ENCODE measurements around the gene SLC17A4.
"Not testable (repeated sequence)": the region's sequence is repeated elsewhere in the genome, so short reads cannot be mapped to it uniquely, and the experiment has no call there.

Gene SLC17A4, protein sequence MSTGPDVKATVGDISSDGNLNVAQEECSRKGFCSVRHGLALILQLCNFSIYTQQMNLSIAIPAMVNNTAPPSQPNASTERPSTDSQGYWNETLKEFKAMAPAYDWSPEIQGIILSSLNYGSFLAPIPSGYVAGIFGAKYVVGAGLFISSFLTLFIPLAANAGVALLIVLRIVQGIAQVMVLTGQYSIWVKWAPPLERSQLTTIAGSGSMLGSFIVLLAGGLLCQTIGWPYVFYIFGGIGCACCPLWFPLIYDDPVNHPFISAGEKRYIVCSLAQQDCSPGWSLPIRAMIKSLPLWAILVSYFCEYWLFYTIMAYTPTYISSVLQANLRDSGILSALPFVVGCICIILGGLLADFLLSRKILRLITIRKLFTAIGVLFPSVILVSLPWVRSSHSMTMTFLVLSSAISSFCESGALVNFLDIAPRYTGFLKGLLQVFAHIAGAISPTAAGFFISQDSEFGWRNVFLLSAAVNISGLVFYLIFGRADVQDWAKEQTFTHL

DNA sequence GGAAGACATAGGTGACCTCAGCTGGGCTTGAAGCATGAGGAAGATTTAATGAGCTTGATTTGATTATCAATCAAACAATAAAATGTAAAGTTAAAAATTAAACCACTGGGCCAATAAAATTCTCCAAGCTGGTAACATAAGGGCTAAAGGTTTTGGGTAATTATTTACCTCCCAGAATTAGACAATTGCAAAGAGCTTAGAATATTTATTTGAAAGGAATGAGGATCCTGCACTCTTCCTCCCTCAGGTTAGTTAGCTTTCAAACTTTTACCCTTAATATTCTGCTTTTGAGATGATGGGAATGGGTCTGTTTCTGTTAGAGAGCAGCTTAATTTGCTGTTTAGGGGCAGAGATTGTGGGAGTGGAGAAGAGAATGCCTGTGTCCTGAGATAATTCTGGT, at the start of gene SLC17A4:
Gene SLC17A4 (plus strand): TSS at position 208 of the 400 bp plus-strand sequence. CDS start 7,221 bp downstream, outside the sequence.
- no peak for DNase-seq

DNA sequence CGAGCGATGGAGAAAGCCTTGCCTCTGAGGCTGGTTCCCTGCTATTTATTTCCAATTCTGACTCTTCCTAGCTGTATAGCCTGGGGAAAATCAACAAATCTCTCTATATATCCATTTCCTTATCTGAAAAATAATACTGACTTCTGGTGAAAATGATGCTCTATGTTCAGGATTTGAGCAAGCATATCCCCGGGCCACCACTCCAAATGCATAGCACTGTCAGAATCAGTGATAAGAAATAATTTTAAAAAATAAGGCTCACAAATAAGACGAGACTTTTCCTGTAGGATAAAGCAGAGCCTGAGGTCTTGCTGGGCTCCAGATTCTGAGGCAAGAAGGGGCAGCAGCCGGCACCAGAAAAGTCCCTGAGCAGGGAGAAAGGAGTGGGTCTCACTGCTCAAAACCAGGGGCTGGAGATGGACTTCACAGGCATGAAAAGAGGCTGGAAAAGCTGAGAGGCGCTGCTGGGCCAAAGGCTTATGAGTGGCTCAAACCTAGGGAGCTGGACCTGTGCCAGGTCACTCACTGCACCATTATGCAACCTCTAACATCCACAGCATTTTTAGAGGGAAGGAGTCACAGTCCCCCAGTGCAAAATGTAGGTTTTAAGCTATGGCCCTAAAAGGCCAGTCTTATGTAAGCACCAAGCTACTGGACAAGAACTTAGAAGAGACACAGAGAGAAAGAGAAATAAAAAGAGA, 48.1 kb upstream of the SLC17A4 start:
- peak; percentile 26 for DNase-seq

DNA sequence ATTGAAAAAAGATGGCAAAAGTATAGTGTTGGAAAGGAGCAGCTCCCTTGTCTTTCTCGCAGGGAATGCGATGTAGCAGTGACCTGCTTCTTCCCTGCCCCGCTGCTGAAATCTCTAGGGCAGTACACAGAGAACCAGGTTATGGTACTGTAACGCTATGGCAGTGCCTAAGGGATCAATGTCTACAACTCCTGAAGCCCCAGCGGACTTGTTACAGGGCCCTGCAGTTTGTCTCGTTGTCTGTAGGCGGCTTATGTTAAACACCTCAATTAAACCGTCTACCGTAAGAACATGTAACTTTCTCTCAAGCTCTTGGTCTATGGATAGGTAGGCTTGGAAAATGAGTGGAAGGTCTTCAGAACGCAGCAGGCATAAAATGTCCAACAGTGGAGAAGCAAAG, 44.8 kb upstream of the SLC17A4 start:
- DNase-seq, result no peak

DNA sequence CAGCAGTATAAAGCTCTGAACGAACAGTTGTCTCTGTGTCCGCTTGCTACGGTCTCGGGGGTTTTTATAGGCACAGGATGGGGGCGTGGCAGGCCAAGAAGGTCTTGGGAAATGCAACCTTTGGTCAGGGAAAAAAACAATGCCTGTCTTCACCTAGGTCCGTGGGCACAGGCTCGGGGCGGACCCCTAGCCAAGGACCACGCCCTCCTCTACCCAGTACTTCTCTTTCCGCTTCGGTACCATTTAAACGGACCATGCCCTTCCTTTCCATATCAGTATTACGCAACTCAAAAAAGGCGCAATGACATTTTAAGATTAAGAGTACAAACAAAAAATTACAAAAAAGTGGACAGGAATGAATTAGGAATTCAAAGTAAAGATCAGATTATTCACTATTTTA, 44.3 kb upstream of the SLC17A4 start:
- no peak for DNase-seq

DNA sequence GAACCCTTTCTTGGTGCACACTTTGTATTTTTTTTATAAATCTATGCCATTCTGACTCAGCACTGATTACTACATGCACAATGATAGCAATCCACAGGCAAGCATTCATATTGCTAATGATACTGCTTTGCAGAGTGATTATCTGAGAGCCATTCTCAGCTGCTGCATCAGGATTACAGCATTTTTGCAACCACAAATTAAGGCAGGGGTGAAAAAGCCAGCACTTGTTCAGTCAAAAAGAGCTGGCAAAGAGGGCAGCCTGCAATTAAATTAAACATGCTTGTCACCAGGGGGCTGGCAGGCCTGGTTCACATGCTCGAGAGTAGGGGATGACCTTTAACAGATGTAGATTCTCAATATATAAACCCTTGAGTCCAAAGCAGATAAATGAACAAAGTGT, 40.7 kb upstream of the SLC17A4 start:
- no peak for DNase-seq

DNA sequence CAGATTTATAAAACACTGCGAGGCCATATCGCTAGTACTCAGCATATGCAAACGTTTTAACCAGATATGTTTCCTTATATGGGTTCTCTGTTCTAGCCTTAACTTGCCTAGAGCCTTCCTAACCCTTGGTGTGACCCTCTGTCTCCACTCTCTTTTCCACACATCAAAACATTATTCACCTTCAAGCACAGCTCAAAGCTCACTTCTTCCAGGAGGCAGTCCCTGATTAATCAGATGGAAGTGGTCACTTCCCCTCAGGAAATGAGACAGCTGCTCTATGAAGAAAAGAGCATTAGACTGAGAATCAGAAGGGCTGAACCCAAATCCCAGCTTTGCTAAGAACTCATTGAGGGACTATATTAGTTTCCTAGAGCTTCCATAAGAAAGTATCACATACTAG, 39.8 kb upstream of the SLC17A4 start:
- DNase-seq, result no peak

DNA sequence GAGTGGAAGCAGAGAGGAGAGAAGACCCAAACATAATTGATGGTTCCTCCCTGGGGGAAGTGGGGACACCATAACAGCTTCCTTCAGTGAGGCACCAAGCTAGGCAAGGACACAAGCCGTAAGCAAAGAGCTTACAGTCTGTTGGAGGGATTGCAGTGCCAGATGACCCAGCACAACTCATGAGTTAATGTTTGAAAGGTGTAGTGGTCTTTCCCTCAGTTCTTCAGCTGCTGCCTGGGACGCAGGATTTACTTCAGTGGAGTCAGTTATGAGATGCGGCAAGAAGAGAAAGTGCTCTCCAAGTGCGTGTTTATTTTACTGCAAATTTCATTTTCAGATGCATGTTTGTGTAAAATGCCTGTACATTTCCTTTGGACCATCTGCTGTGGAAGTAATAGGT, 38.7 kb upstream of the SLC17A4 start:
- DNase-seq, result no peak

DNA sequence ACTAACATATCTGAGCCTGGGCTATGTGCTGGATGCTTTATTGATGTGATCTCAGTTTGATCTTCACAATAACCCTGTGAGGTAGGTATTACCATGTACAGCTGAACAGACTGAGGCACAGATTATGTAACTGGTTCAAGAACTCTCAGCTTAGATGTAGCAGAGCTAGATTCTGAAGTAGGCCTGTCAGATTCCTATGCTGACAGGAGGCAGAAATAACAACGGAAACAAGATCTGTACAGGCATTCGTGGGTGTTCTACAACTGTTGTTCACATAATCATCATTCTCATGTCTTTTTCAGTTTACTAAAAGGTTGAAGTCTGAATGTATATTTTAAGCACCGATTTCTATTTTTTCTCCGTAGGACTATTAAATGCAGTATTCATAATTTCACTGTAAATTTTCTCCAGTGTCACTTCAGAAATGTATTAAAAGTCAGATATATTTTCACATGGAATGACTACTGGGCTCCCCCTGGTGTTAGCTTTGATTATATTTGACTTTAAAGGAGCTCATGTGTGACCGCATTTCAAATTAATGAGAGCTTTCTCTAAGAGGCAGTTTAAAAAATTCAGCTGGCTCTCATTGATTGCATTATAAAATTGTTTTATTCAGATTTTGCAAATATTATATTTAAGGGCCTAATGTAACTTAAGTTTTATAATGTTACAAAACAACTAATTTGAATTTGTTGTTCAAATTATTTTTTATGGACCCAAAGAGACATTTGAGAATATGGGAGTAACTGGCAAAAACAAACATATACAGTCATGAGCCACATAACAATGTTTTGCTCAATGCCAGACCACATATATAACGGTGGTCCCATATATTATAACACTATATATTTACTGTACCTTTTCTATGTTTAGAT, 36.4 kb upstream of the SLC17A4 start:
- peak; percentile 22 for DNase-seq

DNA sequence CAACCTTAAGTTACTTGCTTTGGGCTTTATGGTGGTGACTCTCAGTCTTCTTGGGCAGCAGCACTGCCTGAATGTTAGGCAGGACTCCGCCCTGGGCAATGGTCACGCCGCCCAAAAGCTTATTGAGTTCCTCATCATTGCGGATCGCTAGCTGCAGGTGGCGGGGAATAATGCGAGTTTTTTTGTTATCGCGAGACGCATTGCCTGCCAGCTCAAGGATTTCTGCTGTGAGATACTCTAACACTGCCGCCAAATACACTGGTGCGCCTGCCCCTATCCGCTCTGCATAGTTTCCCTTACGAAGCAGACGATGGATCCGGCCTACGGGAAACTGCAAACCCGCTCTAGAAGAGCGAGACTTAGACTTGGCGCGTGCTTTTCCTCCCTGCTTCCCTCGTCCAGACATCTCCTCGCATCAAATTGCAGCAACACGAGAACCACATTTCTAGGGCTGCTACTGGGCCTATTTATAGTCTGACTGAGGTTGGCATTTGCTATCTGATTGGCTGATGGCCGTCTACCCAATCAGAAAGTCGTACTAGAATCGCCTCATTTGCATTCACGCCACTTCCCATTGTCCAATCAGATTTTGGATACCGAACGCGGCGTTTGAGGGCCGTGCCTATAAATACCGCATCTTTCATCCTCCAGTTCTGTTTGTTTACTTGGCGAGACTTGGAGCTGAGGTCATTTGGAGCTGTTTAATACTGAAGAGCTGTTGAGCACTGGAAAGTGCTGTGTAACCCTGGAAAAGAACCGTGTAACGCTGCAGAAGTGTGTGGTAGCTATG, 28.2 kb upstream of the SLC17A4 start:
- no peak for DNase-seq

DNA sequence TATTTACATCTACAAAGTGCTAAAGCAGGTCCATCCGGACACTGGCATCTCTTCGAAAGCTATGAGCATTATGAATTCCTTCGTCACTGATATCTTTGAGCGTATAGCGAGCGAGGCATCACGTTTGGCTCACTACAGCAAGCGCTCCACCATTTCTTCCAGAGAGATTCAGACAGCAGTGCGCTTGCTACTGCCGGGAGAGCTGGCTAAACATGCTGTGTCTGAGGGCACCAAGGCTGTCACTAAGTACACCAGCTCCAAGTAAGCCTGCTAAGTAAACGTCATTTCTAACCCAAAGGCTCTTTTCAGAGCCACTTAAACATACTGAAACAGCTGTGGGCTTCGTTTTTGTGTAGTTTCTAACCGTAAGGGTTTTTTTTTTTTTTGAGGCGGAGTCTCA, 27.5 kb upstream of the SLC17A4 start:
- DNase-seq, result no peak

DNA sequence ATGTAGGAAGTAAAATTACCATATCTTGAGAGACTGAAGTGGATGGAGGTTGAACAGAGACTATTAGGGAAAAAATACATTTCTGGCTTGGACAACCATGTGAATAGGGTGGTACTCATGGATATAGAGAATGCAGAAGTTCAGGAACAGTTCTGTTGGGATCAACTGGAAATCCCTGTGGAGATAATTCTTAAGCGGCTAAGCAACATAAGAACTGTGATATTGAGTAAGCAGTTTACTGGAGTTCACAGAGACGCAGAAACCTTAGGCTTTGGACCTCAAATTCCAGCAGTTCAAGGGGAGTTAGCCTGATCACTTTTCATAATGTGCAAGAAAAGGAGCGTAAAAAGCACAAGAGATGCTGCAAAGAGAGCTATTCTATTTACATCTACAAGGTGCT, 23.6 kb upstream of the SLC17A4 start:
- no peak for DNase-seq

DNA sequence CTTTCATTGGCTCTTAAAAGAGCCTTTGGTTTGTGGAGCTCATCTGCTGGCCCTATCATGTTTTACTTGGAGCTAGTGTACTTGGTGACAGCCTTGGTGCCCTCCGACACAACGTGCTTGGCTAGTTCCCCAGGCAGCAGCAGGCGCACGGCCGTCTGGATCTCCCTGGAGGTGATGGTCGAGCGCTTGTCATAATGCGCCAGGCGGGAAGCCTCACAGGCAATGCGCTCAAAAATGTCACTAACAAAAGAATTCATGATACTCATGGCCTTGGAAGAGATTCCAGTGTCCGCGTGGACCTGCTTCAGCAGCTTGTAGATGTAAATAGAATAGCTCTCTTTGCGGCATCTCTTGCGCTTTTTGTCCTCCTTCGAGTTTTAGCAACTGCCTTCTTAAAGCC, 22.8 kb upstream of the SLC17A4 start:
- DNase-seq, result no peak

DNA sequence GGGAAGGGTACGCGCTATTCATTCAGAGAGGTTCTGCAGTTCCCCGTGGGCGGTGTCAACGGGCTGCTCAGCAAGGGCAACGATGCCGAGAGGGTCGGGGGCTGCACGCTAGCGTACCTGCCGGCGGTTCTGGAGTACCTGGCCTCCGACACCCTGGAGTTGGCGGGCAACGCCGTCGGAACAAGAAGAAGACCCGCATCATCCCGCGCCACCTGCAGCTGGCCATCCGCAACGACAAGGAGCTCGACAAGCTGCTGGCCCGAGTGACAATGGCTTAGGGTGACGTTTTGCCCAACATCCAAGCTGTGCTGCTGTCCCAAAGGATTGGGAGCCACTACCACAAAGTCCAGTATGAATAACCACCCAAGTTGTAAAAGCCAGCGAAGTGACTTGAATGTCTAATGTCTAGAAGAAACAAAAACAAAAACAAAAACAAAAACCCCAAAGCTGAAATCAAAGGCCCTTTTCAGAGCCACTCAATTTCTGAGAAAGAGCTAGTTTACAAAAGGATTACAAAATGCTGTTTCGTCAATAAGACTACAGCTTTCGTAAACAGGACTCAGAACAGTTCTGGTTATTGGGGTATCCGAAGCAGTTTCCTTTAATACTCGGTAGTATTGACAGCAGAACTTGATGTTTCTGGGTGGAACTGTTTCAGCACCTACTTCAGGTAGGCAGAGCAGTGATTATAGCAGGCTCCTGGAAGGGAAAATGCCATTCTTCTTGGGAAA, 21.9 kb upstream of the SLC17A4 start:
- no peak for DNase-seq

DNA sequence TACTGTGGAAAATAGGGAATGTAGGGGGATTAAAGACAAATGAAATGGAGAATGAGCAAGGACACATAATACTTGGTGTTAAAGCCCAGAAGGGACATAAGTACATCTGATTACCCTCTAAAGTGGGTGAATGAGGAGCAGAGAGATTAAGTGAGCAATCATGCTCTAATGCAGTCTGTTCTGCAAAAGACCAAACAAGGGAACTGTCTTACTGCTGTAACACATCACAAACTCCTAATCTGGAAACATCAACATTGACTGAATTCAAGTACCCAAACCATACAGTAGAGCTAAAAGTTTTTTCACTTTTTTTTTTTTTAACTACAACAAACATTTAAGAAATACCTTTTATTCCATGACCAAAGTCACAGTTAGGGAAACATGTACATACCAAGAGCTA, 19.3 kb upstream of the SLC17A4 start:
- DNase-seq, result no peak

DNA sequence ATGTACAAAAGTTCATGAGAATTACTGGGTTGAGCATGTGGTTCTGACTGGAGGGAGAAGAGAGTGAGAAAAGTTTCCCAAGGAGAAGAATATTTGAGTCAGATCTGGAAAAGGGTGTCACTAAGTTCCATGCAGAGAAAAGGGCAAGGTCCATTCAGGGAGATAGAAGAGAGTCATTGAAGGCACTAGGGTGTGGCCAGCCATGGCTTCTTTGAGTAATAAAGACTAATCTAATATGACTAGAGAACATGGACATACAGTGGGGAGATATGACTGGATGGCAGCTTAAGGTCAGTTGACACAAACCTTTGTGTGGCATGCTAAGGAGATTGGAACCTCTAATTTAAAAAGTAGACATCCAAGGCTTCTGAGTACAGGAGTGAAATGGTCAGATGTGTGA, 10.7 kb upstream of the SLC17A4 start:
- DNase-seq, result no peak

DNA sequence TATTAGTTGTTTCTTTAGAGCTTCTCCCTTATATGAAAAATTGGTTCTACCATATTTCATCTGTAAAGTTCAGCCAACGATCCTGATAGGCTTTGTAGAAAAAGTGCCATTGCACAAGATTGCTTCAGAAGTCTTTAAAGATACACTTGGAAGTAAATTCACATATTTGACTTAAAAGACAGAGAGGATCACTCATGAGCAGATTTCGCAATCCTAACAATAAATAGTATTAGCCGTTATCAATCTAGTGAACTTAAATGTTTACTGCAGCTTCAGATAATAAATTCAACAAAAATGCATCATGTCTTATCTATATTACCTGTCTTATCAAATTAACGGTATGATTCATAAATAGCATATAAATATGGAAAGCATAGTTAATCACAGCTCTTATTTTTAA, 8.7 kb upstream of the SLC17A4 start:
- DNase-seq, result no peak

DNA sequence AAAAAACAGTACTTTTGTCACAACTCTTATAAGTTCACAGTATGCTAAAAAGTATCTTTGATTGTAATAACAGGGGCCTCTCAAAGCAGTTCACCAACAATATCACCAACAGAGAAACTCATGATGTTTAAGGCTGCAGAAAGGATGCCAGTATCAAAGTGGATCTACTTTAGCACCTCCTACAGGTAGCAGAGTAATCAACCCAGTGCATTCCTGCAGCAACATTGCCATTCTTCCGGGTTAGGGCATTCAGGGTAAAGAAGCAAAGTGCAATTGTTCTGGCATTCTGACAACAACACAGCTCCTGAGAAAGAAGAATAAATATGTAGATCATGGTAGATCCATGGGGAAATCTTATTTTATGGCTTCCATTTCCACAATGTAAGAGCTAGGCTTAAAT, 7.6 kb upstream of the SLC17A4 start:
- no peak for DNase-seq

DNA sequence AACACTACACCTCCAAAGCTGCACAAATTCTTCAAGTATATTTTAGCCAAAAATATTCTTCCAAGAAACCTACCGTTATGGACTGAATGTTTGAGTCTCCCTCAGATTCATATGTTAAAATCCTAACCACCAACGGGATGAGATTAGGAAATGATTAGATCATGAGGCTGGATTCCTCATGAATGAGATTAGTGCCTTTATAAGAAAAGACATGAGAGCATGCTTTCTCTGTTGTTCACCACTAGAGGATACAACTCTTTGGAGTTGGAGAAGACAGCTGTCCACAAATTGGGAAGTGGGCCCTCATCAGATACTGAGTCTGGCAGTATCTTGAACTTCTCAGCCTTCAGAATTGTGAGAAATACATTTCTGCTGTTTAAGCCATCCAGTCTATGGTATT, 7.1 kb upstream of the SLC17A4 start:
- DNase-seq, result no peak

DNA sequence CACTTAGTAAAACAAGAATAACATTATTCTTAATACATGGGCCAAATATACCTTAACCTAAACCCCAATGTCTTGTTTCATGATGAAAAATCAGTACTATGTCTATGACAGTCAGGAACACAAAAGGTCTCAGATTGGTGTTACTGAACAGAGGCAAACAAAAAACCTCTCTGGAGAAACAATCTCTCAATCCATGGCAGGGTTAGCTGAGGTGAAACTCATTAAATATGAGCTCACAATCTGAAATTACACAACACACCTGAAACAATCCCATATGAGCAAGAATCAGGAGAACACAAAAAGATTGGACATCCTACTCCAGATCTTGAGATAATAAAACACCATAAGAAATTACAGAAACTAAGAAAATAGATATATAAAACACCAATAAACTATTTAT, 6.5 kb upstream of the SLC17A4 start:
- DNase-seq, result no peak

DNA sequence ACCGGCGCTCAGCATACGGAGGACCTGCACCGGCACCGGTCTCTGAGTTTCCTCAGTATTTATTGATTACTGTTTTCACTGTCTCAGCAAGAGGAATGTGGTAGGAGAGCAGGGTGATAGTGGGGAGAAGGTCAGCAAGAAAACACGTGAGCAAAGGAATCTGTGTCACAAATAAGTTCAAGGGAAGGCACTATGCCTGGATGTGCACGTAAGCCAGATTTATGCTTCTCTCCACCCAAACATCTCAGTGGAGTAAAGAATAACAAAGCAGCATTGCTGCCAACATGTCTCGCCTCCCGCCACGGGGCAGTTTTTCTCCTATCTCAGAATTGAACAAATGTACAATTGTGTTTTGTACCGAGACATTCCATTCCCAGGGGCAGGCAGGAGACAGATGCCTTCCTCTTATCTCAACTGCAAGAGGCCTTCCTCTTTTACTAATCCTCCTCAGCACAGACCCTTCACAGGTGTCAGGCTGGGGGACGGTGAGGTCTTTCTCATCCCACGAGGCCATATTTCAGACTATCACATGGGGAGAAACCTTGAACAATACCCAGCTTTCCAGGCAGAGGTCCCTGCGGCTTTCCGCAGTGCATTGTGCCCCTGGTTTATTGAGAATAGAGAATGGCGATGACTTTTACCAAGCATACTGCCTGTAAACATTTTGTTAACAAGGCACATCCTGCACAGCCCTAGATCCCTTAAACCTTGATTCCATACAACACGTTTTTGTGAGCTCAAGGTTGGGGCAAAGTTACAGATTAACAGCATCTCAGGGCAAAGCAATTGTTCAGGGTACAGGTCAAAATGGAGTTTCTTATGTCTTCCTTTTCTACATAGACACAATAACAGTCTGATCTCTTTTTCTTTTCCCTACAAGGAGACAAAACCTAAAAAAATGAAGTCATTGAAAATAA, 5.7 kb upstream of the SLC17A4 start:
- not testable (repeated sequence) for DNase-seq

DNA sequence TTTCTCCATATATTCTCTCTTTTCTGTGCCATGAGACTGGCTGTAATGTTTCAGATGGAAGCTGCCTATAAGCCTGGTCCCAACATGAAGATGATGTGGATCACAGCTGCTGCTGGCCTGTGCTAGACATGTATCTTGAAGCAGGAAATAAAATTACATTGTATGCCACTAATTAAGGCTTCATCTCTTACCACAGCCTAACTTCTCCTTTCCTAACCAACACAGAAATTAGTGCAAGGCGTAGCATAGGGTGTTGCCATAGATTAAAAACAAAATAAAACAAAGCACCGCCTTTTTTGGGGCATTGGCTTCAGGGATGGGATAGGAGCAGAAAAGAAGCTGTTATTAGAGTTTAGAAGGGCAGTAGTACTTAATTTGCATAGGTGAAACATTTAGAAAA, 4.7 kb upstream of the SLC17A4 start:
- DNase-seq, result no peak

Data from SHP77 treated with DMSO at 0.1 percent for 48 hours (cell line).